Karpas-422 (cell line): ENCODE measurements around the gene CENPS. TPM values are rescaled to one million over a fixed set of nuclear protein-coding genes. Genes with fewer than 3 reads are reported as not detected.

Experiments
- DNase-seq: peaks from one replicate; pipeline ENCODE4 v3.0.0-alpha.2; 2015
- H2AFZ ChIP-seq: fragments of 200-600 bp; sonication (generic); 2 replicates; pipeline ENCODE4 v1.6.1; 2014; ENCODE audit warnings: antibody characterized with exemption, low read length, mixed read lengths
- H3K27ac ChIP-seq: fragments of 200-600 bp; sonication (generic); 2 replicates; pipeline ENCODE4 v1.5.1; 2014; ENCODE audit warnings: mild to moderate bottlenecking, low read length, moderate library complexity
- H3K27me3 ChIP-seq: fragments of 200-600 bp; sonication (generic); 2 replicates; pipeline ENCODE4 v1.6.1; 2014; ENCODE audit warnings: low read length, mixed read lengths
- H3K36me3 ChIP-seq: fragments of 200-600 bp; sonication (generic); 2 replicates; pipeline ENCODE4 v1.6.1; 2014; ENCODE audit warnings: low read length, mixed read lengths; ENCODE audit not compliant: insufficient read depth
- H3K4me1 ChIP-seq: fragments of 200-600 bp; sonication (generic); 2 replicates; pipeline ENCODE4 v1.6.1; 2014; ENCODE audit warnings: mild to moderate bottlenecking, low read length, mixed read lengths
- H3K4me2 ChIP-seq: fragments of 200-600 bp; sonication (generic); 2 replicates; pipeline ENCODE4 v1.6.1; 2014; ENCODE audit warnings: low read length, low read depth, mild to moderate bottlenecking; ENCODE audit not compliant: poor library complexity, severe bottlenecking
- H3K4me3 ChIP-seq: fragments of 200-600 bp; sonication (generic); 2 replicates; pipeline ENCODE4 v1.5.1; 2014; ENCODE audit warnings: mild to moderate bottlenecking, antibody characterized with exemption, low read length, mixed read lengths
- H3K79me2 ChIP-seq: fragments of 200-600 bp; sonication (generic); 2 replicates; pipeline ENCODE4 v1.6.1; 2014; ENCODE audit warnings: mild to moderate bottlenecking, low read length, mixed read lengths
- H3K9ac ChIP-seq: fragments of 200-600 bp; sonication (generic); 2 replicates; pipeline ENCODE4 v1.6.0; 2014; ENCODE audit warnings: low read length
- H3K9me2 ChIP-seq: fragments of 200-600 bp; sonication (generic), shearing (Covaris generic); replicated peaks from 2 replicates; pipeline ENCODE4 v1.6.0; 2014; ENCODE audit warnings: mild to moderate bottlenecking, low read length, moderate library complexity; ENCODE audit not compliant: insufficient read depth
- H3K9me3 ChIP-seq: fragments of 300-700, 200-600 bp; sonication (generic); 2 replicates; pipeline ENCODE4 v1.6.1; 2014; ENCODE audit warnings: low read length, mixed read lengths
- H4K20me1 ChIP-seq: fragments of 200-600 bp; sonication (generic); 2 replicates; pipeline ENCODE4 v1.6.1; 2014; ENCODE audit warnings: mild to moderate bottlenecking, antibody characterized with exemption, low read length, low read depth; ENCODE audit not compliant: insufficient read depth
- total RNA-seq: library from RNA; depleted of rRNA; stranded (reverse); fragments of >200 nt; shearing (Covaris generic); gene quantifications from 2 replicates; pipeline ENCODE4 v1.2.3, GENCODE V29; 2014; ENCODE audit warnings: low replicate concordance

Gene CENPS
- total RNA-seq, 1 experiment from 2014 or later: 10.6 TPM

DNA sequence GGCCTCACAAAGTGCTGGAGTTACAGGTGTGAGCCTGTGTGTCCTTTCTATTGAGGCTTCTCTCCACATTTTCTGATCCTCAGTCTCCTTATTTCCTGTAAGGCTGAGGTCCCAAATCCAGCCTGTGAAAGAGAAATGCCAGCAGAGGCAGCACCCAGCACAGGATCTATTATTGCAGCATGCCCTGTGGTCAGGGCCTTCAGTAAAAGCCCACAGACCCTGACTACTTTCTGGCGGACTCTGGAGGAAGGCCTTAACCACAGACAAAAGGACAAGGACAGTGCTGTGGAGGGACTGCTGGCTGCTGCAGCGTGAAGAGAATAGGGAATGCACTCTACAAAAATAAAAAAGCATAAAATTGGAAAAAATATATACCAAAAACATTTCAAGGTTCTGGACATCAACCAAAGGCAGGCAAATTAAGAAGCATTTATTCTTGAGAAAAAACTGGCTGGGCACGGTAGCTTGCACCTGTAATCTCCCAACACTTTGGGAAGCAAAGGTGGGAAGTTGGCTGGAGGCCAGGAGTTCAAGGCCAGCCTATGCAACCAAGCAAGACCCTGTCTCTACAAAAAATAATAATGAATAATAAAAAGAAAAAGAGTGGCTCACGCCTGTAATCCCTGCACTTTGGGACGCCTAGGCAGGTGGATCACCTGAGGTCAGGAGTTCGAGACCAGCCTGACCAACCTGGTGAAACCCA, 40.8 kb upstream of the CENPS start:
- H3K4me1 ChIP-seq: peaks cover 21% of the 10 kb centered on the region
- H3K27me3 ChIP-seq: no peaks in the 10 kb centered on the region
- H3K79me2 ChIP-seq: no peaks in the 10 kb centered on the region
- no peak for DNase-seq
- no peak overlapping the region for H2AFZ ChIP-seq
- H3K9me3 ChIP-seq: no peaks in the 10 kb centered on the region
- H3K27ac ChIP-seq: no peak overlapping the region
- H3K4me2 ChIP-seq: no peak overlapping the region
- H4K20me1 ChIP-seq: no peaks in the 10 kb centered on the region
- H3K9me2 ChIP-seq: no peaks in the 10 kb centered on the region
- no peaks in the 10 kb centered on the region for H3K36me3 ChIP-seq
- no peak overlapping the region for H3K9ac ChIP-seq
- no peak overlapping the region for H3K4me3 ChIP-seq

- Histone ChIP-seq H4K20me1 (peaks cover 8% of the 10 kb centered on the region; the same call in 1 of the 2 replicates), H3K4me2 (no peak overlapping the region), H3K4me3 (no peak overlapping the region), H3K9me2 (no peaks in the 10 kb centered on the region), H2AFZ (no peak overlapping the region), H3K27ac (no peak overlapping the region), H3K9me3 (no peaks in the 10 kb centered on the region), H3K9ac (no peak overlapping the region), H3K36me3 (peaks cover 7% of the 10 kb centered on the region; the same call in 1 of the 2 replicates), H3K79me2 (peaks cover 26% of the 10 kb centered on the region), H3K4me1 (peaks cover 16% of the 10 kb centered on the region), H3K27me3 (no peaks in the 10 kb centered on the region)
- no peak for DNase-seq
These were observed 33.4 kb upstream of the CENPS start for GRCh38 chr1:10396870-10397269.

GRCh38 chr1:10398278-10398733, 31.9 kb upstream of the CENPS start:
- Histone ChIP-seq H3K36me3 (peaks cover 7% of the 10 kb centered on the region; the same call in 1 of the 2 replicates), H3K4me2 (peak overlapping the region; percentile 98), H3K27me3 (no peaks in the 10 kb centered on the region), H3K4me1 (peaks cover 16% of the 10 kb centered on the region), H3K4me3 (peak overlapping the region; percentile 96), H3K79me2 (peaks cover 26% of the 10 kb centered on the region), H2AFZ (peak overlapping the region; percentile 76), H3K9me2 (no peaks in the 10 kb centered on the region), H3K27ac (peak overlapping the region; percentile 87), H3K9ac (peak overlapping the region; percentile 74), H4K20me1 (peaks cover 8% of the 10 kb centered on the region; the same call in 1 of the 2 replicates), H3K9me3 (no peaks in the 10 kb centered on the region)
- peak; percentile 85 for DNase-seq

DNA sequence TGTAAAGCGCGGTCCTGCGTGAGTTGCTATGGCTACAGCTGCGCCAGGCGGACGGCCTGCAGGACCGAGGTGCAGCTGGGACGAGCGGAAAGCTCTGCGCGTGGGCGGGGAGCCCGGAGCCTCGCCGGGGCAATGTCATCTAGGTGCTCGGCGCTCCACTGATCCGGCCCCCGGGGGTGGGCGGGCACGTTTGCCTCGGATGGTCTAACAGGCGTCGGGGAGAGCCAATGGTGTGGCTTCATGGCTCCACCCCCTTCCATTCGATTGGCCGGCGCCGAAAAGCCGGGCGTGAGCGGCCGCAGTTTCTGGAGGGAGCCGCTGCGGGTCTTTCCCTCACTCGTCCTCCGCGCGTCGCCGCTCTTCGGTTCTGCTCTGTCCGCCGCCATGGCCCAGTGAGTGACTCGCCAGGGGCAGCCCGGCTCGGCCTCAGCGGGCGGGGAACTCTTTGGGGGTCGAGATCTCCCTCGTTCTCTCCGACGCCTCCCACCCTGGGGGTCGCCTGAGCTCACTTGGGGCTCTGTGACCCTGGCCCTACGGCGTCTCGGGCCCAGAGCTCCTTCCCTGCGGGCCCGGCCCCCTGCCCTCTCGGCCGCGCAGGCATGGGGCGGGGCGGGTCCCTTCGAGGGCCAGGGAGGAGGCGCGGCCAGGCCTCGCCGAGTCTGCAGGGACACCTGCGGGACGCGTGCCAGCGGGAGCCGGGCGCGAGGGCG, 31.3 kb upstream of the CENPS start, which contains the start of gene PGD:
PGD (plus strand) TSS at position 331 of the 710 bp plus-strand sequence; CDS start at position 385, 54 bp downstream.
- peak; percentile 99 for DNase-seq
- H3K9me3 ChIP-seq: no peaks in the 10 kb centered on the region
- H3K79me2 ChIP-seq: peaks cover 26% of the 10 kb centered on the region

GRCh38 chr1:10399444-10399941, 30.7 kb upstream of the CENPS start:
- H4K20me1 ChIP-seq: peaks cover 8% of the 10 kb centered on the region; the same call in 1 of the 2 replicates
- H3K9me3 ChIP-seq: no peaks in the 10 kb centered on the region
- H3K79me2 ChIP-seq: peaks cover 26% of the 10 kb centered on the region
- DNase-seq: no peak
- H3K4me3 ChIP-seq: peak overlapping the region; percentile 96
- no peaks in the 10 kb centered on the region for H3K9me2 ChIP-seq
- H3K36me3 ChIP-seq: peaks cover 17% of the 10 kb centered on the region; the same call in 1 of the 2 replicates
- peak overlapping the region; percentile 71; the same call in 1 of the 2 replicates for H2AFZ ChIP-seq
- H3K4me2 ChIP-seq: peak overlapping the region; percentile 98
- peaks cover 16% of the 10 kb centered on the region for H3K4me1 ChIP-seq
- H3K27me3 ChIP-seq: no peaks in the 10 kb centered on the region
- peak overlapping the region; percentile 94 for H3K9ac ChIP-seq
- H3K27ac ChIP-seq: peak overlapping the region; percentile 78

More for the DNA sequence above, 31.3 kb upstream of the CENPS start, which contains the start of gene PGD:
- peaks cover 11% of the 10 kb centered on the region; the same call in 1 of the 2 replicates for H3K36me3 ChIP-seq
- peak within 1 kb of the TSS; percentile 94 for H3K9ac ChIP-seq
- peak within 1 kb of the TSS; percentile 87 for H3K27ac ChIP-seq
- no peaks in the 10 kb centered on the region for H3K27me3 ChIP-seq
- peaks cover 16% of the 10 kb centered on the region for H3K4me1 ChIP-seq
- peak within 1 kb of the TSS; percentile 96 for H3K4me3 ChIP-seq
- peak within 1 kb of the TSS; percentile 98 for H3K4me2 ChIP-seq
- no peaks in the 10 kb centered on the region for H3K9me2 ChIP-seq
- H4K20me1 ChIP-seq: peaks cover 8% of the 10 kb centered on the region; the same call in 1 of the 2 replicates
- peak within 1 kb of the TSS; percentile 76 for H2AFZ ChIP-seq

- peak overlapping the region; percentile 96 for H3K4me3 ChIP-seq
- H3K9me2 ChIP-seq: no peaks in the 10 kb centered on the region
- H4K20me1 ChIP-seq: peaks cover 8% of the 10 kb centered on the region; the same call in 1 of the 2 replicates
- peaks cover 26% of the 10 kb centered on the region for H3K79me2 ChIP-seq
- peak overlapping the region; percentile 94 for H3K9ac ChIP-seq
- peaks cover 16% of the 10 kb centered on the region for H3K4me1 ChIP-seq
- no peaks in the 10 kb centered on the region for H3K27me3 ChIP-seq
- H3K36me3 ChIP-seq: peaks cover 19% of the 10 kb centered on the region; the same call in 1 of the 2 replicates
- no peaks in the 10 kb centered on the region for H3K9me3 ChIP-seq
- peak; percentile 32 for DNase-seq
- no peak overlapping the region for H2AFZ ChIP-seq
- peak overlapping the region; percentile 98 for H3K4me2 ChIP-seq
- H3K27ac ChIP-seq: no peak overlapping the region
These were observed 30.2 kb upstream of the CENPS start for GRCh38 chr1:10400013-10400412.

- H3K4me2 ChIP-seq: no peak overlapping the region
These were observed 29.0 kb upstream of the CENPS start for GRCh38 chr1:10401281-10401680.

More at GRCh38 chr1:10401281-10401680, 29.0 kb upstream of the CENPS start:
- Histone ChIP-seq H3K4me3 (no peak overlapping the region), H3K79me2 (peaks cover 26% of the 10 kb centered on the region), H2AFZ (no peak overlapping the region), H3K9ac (no peak overlapping the region), H4K20me1 (peaks cover 8% of the 10 kb centered on the region; the same call in 1 of the 2 replicates), H3K36me3 (peaks cover 21% of the 10 kb centered on the region; the same call in 1 of the 2 replicates), H3K4me1 (peaks cover 16% of the 10 kb centered on the region), H3K9me3 (no peaks in the 10 kb centered on the region), H3K27me3 (no peaks in the 10 kb centered on the region), H3K27ac (no peak overlapping the region), H3K9me2 (no peaks in the 10 kb centered on the region)
- peak; percentile 14 for DNase-seq
